HL-60 (cell line): ENCODE data around the gene WDFY4.

ENCODE experiments used
- CTCF ChIP-seq: IDR thresholded peaks from one replicate; pipeline ENCODE4 v1.5.1; 2011; ENCODE audit warnings: low read length, control low read depth, inconsistent platforms; ENCODE audit not compliant: insufficient read depth
- POLR2AphosphoS5 ChIP-seq: IDR thresholded peaks from 2 replicates; pipeline ENCODE4 v1.6.1; 2012; ENCODE audit warnings: low read depth
- REST ChIP-seq: IDR thresholded peaks from 2 replicates; pipeline ENCODE4 v1.6.1; 2012; ENCODE audit warnings: low read depth; ENCODE audit not compliant: insufficient replicate concordance
- SPI1 ChIP-seq: IDR thresholded peaks from 2 replicates; pipeline ENCODE4 v1.6.1; 2012; ENCODE audit warnings: low read depth, mild to moderate bottlenecking, borderline replicate concordance

DNA sequence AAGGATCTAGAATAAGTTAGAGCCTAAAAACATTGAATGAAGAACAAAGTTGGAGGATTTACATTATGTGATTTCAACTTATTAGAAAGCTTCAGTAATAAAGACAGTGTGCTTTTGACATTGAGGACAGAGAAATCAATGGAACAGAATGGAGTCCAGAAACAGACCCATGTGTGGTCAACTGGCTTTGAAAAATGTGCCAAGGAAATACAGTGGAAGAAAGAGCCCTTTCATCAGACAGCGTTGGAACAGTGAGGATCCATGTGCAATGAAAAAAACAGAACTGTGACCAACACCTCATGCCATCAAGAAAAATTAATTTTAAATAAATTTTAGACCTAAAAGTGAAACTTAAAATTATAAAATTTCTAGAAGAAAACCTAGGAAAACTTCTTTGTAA lies 305.6 kb downstream of the WDFY4 start:
- TF ChIP-seq CTCF (no peak), POLR2AphosphoS5 (no peak), SPI1 (no peak), REST (no peak)
